Calu3 (cell line): ENCODE results near the gene RMND5A. TPM values are rescaled to one million over a fixed set of nuclear protein-coding genes. Genes with fewer than 3 reads are reported as not detected.

Experiments used
- BruUV-seq: library from RNA; stranded (reverse); fragments of 400-500 nt; replicated peaks from 2 replicates; lab custom pipeline; 2021; lab: Mats Ljungman, UMichigan
- CTCF ChIA-PET: fragments of 300-600 bp; sonication (Branson Sonifier 250); formaldehyde crosslinking; loops from one replicate; lab custom pipeline; 2022; ENCODE audit warnings: antibody characterized with exemption; lab: Charles Lee
- DNase-seq: peaks from one replicate; pipeline ENCODE4 v3.0.0; 2022
- H3K27ac Mint-ChIP-seq: one replicate; pipeline ENCODE4 v1.8.0; 2022; ENCODE audit warnings: mixed read lengths; ENCODE audit not compliant: unreplicated experiment
- H3K27me3 Mint-ChIP-seq: one replicate; pipeline ENCODE4 v1.8.0; 2022; ENCODE audit warnings: mixed read lengths; ENCODE audit not compliant: unreplicated experiment
- H3K36me3 Mint-ChIP-seq: one replicate; pipeline ENCODE4 v1.8.0; 2022; ENCODE audit warnings: mild to moderate bottlenecking, moderate library complexity, mixed read lengths; ENCODE audit not compliant: insufficient read depth, unreplicated experiment
- H3K4me1 Mint-ChIP-seq: one replicate; pipeline ENCODE4 v1.8.0; 2022; ENCODE audit warnings: mild to moderate bottlenecking, low read depth, mixed read lengths; ENCODE audit not compliant: unreplicated experiment
- H3K4me3 Mint-ChIP-seq: one replicate; pipeline ENCODE4 v1.8.0; 2022; ENCODE audit warnings: mild to moderate bottlenecking, low read depth, moderate library complexity, mixed read lengths; ENCODE audit not compliant: unreplicated experiment
- H3K9me3 Mint-ChIP-seq: one replicate; pipeline ENCODE4 v1.8.0; 2022; ENCODE audit warnings: low read depth, mixed read lengths; ENCODE audit not compliant: unreplicated experiment
- intact Hi-C: fragments of 100-400 bp; cut with micrococcal nuclease; formaldehyde crosslinking; loops from one replicate; pipeline ENCODE4 v1.10.0; 2022; ENCODE audit not compliant: unreplicated experiment
- total RNA-seq: library from RNA; stranded (reverse); gene quantifications from 2 replicates; pipeline ENCODE4 v1.2.3, GENCODE V29; 2022
- TF ChIP-seq, protein P1 (sequence below): fragments of 200-600 bp; IDR thresholded peaks from one replicate; pipeline ENCODE4 v1.8.0; 2022; ENCODE audit warnings: antibody characterized with exemption; ENCODE audit not compliant: unreplicated experiment

The RMND5A gene
- total RNA-seq, 1 experiment from 2014 or later: 52.4 TPM

DNA sequence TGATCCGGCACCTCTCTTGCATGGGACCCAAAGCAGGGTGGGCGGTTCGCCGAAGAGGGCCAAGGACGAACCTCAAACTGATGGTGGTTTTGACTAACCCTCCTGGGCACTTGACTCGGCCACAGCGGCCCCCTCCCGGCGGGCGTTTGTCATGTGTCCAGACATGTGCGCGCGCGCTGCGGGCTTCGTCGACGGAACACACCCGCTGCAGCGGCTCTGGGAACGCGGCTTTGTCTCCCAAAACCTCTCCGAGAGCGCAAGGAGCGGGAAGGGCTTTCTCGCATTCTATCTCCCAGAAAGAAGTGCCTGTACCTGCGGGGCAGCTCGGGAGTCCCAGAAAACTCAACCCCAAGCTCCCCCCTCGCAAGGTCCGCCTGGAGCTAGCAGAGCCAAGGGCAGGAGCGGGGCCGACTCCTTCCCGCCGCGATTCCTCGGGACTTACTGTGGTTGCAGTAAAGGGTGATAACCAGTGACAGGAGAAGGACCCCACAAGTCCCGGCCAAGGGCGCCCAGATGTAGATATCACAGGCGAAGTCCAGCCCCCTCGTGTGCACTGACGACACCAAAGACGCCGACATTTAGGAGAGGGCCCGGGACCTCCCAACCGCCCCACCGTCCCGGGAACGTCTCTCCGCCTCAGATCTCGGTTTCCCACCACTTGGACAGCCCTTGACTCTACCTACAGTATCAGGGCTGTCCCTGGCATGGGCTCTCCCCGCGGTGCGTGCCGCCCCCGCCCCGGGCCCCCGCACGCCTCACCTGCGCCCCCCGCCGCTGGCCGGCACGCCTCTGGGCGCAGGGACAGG, 69.0 kb downstream of the RMND5A start:
- no peak overlapping the region for H3K27ac Mint-ChIP-seq
- no peaks in the 10 kb centered on the region for H3K9me3 Mint-ChIP-seq
- no peaks in the 10 kb centered on the region for H3K36me3 Mint-ChIP-seq
- no peak for DNase-seq
- no TSS peak for BruUV-seq
- CTCF ChIA-PET: no interaction called here
- intact Hi-C loops: no loop called here
- TF ChIP-seq, protein P1, sequence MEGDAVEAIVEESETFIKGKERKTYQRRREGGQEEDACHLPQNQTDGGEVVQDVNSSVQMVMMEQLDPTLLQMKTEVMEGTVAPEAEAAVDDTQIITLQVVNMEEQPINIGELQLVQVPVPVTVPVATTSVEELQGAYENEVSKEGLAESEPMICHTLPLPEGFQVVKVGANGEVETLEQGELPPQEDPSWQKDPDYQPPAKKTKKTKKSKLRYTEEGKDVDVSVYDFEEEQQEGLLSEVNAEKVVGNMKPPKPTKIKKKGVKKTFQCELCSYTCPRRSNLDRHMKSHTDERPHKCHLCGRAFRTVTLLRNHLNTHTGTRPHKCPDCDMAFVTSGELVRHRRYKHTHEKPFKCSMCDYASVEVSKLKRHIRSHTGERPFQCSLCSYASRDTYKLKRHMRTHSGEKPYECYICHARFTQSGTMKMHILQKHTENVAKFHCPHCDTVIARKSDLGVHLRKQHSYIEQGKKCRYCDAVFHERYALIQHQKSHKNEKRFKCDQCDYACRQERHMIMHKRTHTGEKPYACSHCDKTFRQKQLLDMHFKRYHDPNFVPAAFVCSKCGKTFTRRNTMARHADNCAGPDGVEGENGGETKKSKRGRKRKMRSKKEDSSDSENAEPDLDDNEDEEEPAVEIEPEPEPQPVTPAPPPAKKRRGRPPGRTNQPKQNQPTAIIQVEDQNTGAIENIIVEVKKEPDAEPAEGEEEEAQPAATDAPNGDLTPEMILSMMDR: no peak
- peaks cover 12% of the 10 kb centered on the region for H3K4me1 Mint-ChIP-seq
- H3K27me3 Mint-ChIP-seq: peaks cover 48% of the 10 kb centered on the region
- H3K4me3 Mint-ChIP-seq: no peak overlapping the region

DNA sequence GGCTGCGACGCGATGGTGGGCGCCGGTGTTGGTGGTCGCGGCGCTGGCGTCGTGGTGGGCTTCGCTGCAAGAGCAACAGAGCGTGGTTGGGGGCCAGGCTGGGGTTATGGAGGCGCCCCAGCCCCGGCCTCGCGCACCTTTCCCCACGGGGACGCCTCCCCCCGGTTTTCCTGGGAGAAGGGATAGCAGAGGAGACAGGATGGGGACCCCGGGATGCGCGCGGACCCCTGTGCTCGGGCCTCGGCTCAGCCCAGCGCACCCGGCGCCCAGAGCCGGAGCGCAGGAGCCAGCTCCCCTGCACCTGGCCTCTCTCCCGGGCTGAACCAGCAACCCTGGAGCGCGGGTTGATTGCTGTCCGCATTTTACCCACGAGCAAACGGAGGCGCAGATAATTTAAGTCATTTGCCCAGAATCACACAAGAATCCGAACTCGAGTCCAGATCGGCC, 69.6 kb downstream of the RMND5A start:
- BruUV-seq: no TSS peak
- intact Hi-C loops: no loop called here
- Mint-ChIP-seq H3K4me3 (peak overlapping the region; percentile 58), H3K4me1 (peaks cover 12% of the 10 kb centered on the region), H3K36me3 (no peaks in the 10 kb centered on the region), H3K9me3 (peaks cover under 1% of the 10 kb centered on the region), H3K27me3 (peaks cover 55% of the 10 kb centered on the region), H3K27ac (no peak overlapping the region)
- TF ChIP-seq, protein P1: no peak
- no peak for DNase-seq
- CTCF ChIA-PET: no interaction called here

DNA sequence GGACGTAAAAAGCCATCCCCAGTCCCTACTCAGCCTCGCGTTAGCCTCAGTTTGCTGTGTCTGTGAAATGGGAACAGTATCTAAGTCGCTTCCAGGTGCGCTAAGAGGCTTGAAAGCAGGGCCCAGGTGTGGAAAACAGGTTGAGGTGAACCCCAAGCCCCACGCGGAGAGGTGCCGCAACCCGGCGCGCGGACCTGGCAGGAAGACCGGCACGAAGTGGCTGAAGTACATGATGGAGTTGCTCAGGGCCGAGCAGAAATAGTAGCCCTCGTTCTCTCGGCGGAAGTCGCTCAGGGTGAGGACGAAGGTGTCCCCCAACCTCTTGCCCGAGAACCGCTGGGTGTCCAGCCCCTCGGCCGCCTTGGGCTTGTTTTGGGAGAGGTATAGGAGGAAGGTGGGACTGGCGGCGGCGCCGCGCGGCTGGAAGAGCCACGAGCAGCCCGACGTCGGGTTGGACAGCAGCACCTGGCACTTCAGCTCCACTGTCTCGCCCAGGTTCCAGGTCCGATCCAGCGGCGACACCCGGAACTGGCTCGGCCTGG, 70.1 kb downstream of the RMND5A start:
- no peak for DNase-seq
- peaks cover 6% of the 10 kb centered on the region for H3K9me3 Mint-ChIP-seq
- CTCF ChIA-PET: no interaction called here
- intact Hi-C loops: no loop called here
- TF ChIP-seq, protein P1: no peak
- peaks cover 60% of the 10 kb centered on the region for H3K27me3 Mint-ChIP-seq
- no peak overlapping the region for H3K27ac Mint-ChIP-seq
- H3K4me1 Mint-ChIP-seq: peaks cover 12% of the 10 kb centered on the region
- no peaks in the 10 kb centered on the region for H3K36me3 Mint-ChIP-seq
- H3K4me3 Mint-ChIP-seq: peak overlapping the region; percentile 58
- BruUV-seq: no TSS peak

DNA sequence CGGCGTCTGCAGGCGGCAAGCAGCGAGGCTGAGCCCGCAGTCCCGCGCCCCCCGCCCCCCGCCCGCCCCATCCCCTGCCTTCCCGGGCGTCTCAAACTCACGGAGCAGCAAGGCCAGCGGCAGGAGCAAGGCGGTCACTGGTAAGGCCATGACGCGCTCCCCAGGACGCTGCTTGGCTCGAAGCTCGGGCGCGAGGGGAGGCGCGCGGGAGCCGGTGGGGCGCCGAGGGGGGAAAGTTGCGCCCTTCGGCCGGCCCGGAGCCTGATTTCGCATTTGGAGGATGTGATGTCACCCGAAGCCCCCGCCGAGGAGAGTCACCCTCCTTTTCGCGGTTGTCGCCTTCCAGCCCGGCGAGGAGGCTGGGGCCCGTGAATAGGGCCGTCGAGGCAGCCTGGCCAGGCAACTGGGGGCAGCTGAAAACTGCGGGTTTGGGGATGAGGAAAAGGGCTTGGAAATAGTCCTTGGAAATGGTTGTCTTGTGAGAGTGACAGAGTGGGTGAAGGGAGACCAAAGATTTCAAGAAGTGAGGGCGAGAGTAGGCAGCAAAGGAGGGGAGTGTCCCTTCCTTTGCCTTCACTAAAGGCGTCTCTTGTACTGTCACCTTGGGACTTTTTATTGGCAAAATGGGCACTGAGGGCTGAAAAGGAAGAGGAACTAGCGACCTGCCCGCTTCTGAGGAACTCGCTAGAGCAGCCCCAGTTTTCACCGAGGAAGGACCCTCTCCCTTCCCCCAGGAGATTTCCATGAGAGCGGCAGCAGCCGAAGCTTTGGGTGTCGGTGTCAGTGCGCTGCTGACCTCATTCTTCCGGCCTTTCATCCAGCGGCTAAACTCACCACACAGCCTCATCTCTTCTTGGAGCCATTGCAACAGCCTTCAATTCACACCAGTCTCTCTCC, 70.8 kb downstream of the RMND5A start, which contains the start of gene CD8A:
Gene CD8A (minus strand): TSS at position 238 of the 897 bp plus-strand sequence. CDS start 88 bp downstream, at position 150.
- H3K27me3 Mint-ChIP-seq: peaks cover 67% of the 10 kb centered on the region
- TF ChIP-seq, protein P1: no peak
- peaks cover 8% of the 10 kb centered on the region for H3K9me3 Mint-ChIP-seq
- H3K4me1 Mint-ChIP-seq: peaks cover 12% of the 10 kb centered on the region
- intact Hi-C loops: no loop called here
- peak within 1 kb of the TSS; percentile 58 for H3K4me3 Mint-ChIP-seq
- CTCF ChIA-PET: no interaction called here
- H3K36me3 Mint-ChIP-seq: no peaks in the 10 kb centered on the region
- BruUV-seq: no TSS peak
- H3K27ac Mint-ChIP-seq: no peak within 1 kb of the TSS
- DNase-seq: no peak
